ENCODE data around the gene TMEM52. TPM values are rescaled to one million over a fixed set of nuclear protein-coding genes. Genes with fewer than 3 reads are reported as not detected.

The TMEM52 gene
- total and polyA plus RNA-seq, 2 experiments from 2014 or later = 4.2 to 7.1 TPM

GRCh38 chr1:1873186-1873585 is 45.9 kb downstream of the TMEM52 start:
- Histone ChIP-seq H3K9me3 (ENCODE audit: low read depth) (no peaks in the 10 kb centered on the region), H3K4me1 (ENCODE audit: low read depth) (peaks cover 10% of the 10 kb centered on the region), H3K4me3 (no peak overlapping the region), H3K27me3 (no peaks in the 10 kb centered on the region), H3K36me3 (peaks cover 3% of the 10 kb centered on the region), H3K27ac (peak overlapping the region; percentile 50)
- no peak for TF ChIP-seq CTCF (IDR thresholded peaks at IDR 0.05; ENCODE audit: low read depth, low read length)
- DNase-seq (ENCODE audit: low read depth in 1 of 2, low spot score in 1 of 2) = peak in 1 of 2 donors; percentile 39

GRCh38 chr1:1872329-1872994 is 46.6 kb downstream of the TMEM52 start:
- peaks cover 3% of the 10 kb centered on the region for H3K36me3 ChIP-seq

GRCh38 chr1:1869469-1869868 is 49.6 kb downstream of the TMEM52 start:
- H3K36me3 ChIP-seq = no peaks in the 10 kb centered on the region
- no peak overlapping the region for H3K27ac ChIP-seq

More at GRCh38 chr1:1872329-1872994, 46.6 kb downstream of the TMEM52 start:
- no peak for DNase-seq (ENCODE audit: low read depth in 1 of 2, low spot score in 1 of 2)
- H3K4me3 ChIP-seq = no peak overlapping the region
- H3K4me1 ChIP-seq (ENCODE audit: low read depth) = peaks cover 10% of the 10 kb centered on the region
- H3K27me3 ChIP-seq = no peaks in the 10 kb centered on the region
- H3K9me3 ChIP-seq (ENCODE audit: low read depth) = no peaks in the 10 kb centered on the region
- H3K27ac ChIP-seq = peak overlapping the region; percentile 50
- no peak for TF ChIP-seq CTCF (IDR thresholded peaks at IDR 0.05; ENCODE audit: low read depth, low read length)

More at GRCh38 chr1:1869469-1869868, 49.6 kb downstream of the TMEM52 start:
- no peaks in the 10 kb centered on the region for H3K9me3 ChIP-seq (ENCODE audit: low read depth)
- no peak for DNase-seq (ENCODE audit: low read depth in 1 of 2, low spot score in 1 of 2)
- no peaks in the 10 kb centered on the region for H3K27me3 ChIP-seq
- peaks cover 10% of the 10 kb centered on the region for H3K4me1 ChIP-seq (ENCODE audit: low read depth)
- no peak for TF ChIP-seq CTCF (IDR thresholded peaks at IDR 0.05; ENCODE audit: low read depth, low read length)
- no peak overlapping the region for H3K4me3 ChIP-seq

Other genes with a start within 250 kb of the TMEM52 start
- gene SLC35E2B, start 226.5 kb downstream of the TMEM52 start, total RNA-seq = 57.9 and 74.6 TPM in 2 replicates
- 30.7 and 44.3 TPM in 2 replicates for gene SLC35E2B, start 226.5 kb downstream of the TMEM52 start, polyA plus RNA-seq
- 6.1 and 13.2 TPM in 2 replicates for gene CDK11A, start 194.9 kb downstream of the TMEM52 start, total RNA-seq
- 12.4 and 16.6 TPM in 2 replicates for gene CDK11A, start 194.9 kb downstream of the TMEM52 start, polyA plus RNA-seq
- 49.2 and 71.2 TPM in 2 replicates for gene NADK, start 140.8 kb downstream of the TMEM52 start, total RNA-seq
- gene NADK, start 140.8 kb downstream of the TMEM52 start, polyA plus RNA-seq = 42.7 and 45.2 TPM in 2 replicates
- gene GNB1, start 28.2 kb downstream of the TMEM52 start, total RNA-seq = 85.5 and 93.5 TPM in 2 replicates
- gene GNB1, start 28.2 kb downstream of the TMEM52 start, polyA plus RNA-seq = 185 and 196 TPM in 2 replicates
- 0.63 TPM in 1 of 2 replicates, not detected in the other for gene CALML6, start 4.0 kb downstream of the TMEM52 start, total RNA-seq
- 0.28 TPM in 1 of 2 replicates, not detected in the other for gene CALML6, start 4.0 kb downstream of the TMEM52 start, polyA plus RNA-seq
- 0.63 and 0.67 TPM in 2 replicates for gene CFAP74, start 84.5 kb upstream of the TMEM52 start, total RNA-seq
- gene CFAP74, start 84.5 kb upstream of the TMEM52 start, polyA plus RNA-seq = 0.65 and 1.7 TPM in 2 replicates
- not detected in 2 replicates for gene GABRD, start 100.1 kb upstream of the TMEM52 start, total RNA-seq
- not detected in 2 replicates for gene GABRD, start 100.1 kb upstream of the TMEM52 start, polyA plus RNA-seq
- gene PRKCZ, start 131.1 kb upstream of the TMEM52 start, total RNA-seq = 46.8 and 50.9 TPM in 2 replicates
- gene PRKCZ, start 131.1 kb upstream of the TMEM52 start, polyA plus RNA-seq = 43.8 and 44.6 TPM in 2 replicates

Measured in cardiac muscle cell (in vitro differentiated cells and primary cell).